Renal cortex interstitium (tissue), 11 donors: ENCODE data around the gene RAB28. TPM values are rescaled to one million over a fixed set of nuclear protein-coding genes. Genes with fewer than 3 reads are reported as not detected.

Experiments
- DNase-seq, 11 donors: peaks; one replicate each; pipeline ENCODE4 v3.0.0-alpha.2; 2013; ENCODE audit warnings: low read depth in 9 of 11, low spot score in 4 of 11; ENCODE audit errors: extremely low read depth in 1 of 11
- polyA plus RNA-seq, 3 donors: library from polyadenylated mRNA; unstranded; fragments of 120-200 nt; gene quantifications; one replicate each; pipeline ENCODE4 v1.2.1, GENCODE V29; 2013; ENCODE audit not compliant: insufficient read length in 3 of 3

The RAB28 gene
- polyA plus RNA-seq, 3 donors, result 30.0 to 35.3 (median 34.4) TPM

DNA sequence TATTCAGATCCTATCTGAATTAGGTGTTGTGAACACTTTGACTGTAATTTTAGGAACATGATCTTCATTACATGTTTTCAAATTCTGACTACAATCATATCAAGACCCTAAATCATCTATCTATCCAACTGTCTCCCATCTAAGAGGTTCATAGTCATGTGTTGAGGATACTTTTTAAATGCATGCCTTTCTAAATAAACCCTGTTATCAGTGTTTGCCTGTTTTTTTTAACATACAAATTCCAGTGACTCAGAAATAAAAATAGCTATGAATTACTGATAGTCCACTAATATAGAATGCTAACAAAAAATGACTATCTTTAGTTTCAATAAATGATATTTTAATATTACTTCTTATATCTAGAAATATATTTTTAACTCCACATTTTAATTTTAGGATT is 8.0 kb downstream of the RAB28 start:
- no peak for DNase-seq

DNA sequence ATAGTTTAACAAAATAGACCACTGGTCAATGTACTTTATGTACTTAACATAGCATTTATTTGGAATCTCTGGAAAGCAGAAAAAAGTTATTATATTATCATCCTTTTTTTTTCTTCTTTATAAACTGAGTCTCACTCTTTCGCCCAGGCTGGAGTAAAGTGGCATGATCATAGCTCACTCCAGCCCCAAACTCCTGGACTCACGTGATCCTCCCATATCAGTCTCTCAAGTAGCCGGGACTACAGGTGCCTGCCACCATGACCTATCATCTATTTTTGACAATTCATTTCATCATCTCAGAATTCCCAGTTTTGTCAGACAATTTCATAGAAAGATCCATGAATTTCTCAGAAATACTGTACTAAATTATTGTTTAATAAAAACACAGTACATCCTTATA is 12.7 kb downstream of the RAB28 start:
- DNase-seq, result no peak

DNA sequence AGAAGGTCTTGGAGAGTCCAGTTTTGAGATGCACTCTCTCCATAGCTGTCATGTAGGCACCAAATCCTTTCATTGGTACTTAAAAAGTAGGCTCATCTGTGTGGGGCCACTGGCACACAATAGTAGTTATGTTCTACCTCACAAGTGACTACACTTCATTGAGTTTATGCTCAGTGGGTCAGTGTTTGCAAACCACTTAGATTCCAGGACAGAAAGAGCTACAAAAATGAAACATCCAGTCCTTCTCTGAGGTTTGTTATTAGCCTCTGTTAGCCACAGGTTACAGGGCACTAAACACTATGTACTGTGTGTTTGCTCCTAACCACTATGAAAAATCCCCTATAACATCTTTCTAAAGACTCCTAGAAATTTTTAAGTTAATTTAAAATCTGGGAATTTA is 13.8 kb downstream of the RAB28 start:
- no peak for DNase-seq

DNA sequence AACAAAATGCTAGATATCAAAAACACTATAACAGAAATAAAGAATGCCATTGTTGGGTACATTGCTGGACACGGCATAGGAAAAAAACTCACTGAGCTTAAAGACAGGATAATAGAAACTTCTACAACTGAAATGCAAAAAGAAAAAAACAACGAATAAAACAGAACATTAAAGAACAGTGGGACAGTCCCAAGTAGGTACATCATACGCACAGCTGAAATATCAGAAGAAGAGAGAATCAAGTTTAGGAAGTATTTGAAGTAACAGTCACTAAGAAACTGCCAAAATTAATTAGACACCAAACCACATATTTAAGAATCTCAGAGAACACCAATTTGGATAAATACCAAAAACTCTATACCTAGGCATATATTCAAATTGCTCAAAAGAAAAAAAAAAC is 19.2 kb downstream of the RAB28 start:
- DNase-seq, result no peak

DNA sequence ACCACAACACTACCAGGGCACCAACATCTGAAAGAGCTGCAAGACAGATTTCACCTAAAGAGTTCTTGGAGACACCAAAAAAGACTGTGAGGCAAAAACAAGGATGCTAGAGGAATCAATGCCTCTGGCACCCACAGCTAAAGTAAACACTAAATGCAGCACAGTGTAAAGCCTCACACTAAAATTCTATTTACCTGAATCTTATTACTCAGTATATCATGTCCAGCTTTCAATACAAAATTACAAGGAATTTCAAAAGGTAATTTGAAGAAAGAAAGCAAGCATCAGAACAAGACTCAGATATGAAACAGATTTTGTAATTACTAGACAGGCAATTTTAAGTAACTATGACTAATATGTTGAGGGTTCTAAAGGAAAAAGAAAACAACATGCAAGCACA is 19.6 kb downstream of the RAB28 start:
- no peak for DNase-seq

- peak in 3 of 11 donors; percentile 32 to 43 (median 37) for DNase-seq
Observed at GRCh38 chr4:13461191-13461905, 22.8 kb downstream of the RAB28 start.

- no peak for DNase-seq
Observed at GRCh38 chr4:13455411-13455810, 28.7 kb downstream of the RAB28 start.

DNA sequence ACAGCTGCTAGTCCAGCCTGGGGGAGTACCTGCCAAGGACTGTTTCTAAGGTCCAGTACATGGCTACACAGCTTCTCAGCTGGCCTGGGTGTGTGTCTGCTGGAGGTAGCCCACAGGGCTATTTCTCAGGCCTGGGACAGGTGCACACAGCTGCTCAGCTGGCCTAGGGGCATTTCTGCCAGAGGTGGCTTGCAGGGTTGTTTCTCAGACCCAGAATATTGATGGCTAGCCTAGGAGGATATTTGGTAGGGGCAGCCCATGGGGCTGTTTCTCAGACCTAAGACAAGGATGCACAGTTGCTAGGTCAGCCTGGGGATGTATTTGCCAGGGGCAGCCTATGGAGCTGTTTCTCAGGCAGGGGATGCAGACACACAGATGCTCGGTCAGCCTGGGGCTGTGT is 29.4 kb downstream of the RAB28 start:
- no peak for DNase-seq

DNA sequence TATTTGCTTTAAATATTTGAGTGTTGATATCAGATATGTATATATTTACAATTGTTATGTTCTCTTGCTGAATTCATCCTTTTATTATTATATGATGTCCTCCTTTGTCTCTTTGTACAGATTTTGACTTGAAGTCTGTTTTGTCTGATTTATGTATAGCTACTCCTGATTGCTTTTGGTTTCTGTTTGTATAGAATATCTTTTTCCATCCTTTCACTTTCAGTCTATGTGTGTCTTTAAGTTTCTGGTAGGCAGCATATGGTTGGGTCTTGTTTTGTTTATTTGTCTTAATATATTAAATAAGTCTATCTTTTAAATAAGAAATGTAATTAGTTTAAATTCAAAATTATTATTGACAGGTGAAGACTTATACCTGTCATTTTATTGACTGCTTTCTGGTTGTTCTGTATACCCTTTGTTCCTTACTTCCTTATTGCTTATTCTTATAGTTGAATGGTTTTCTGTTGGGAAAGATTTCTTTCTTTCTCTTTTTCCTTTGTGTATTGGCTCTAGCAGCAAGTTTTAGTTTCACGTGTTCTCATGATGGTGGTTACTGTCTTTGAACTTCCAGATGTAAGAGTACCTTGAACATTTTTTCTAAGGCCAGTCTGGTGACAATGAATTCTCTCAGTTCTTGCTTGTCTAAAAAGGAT is 31.1 kb downstream of the RAB28 start:
- no peak for DNase-seq

GRCh38 chr4:13449590-13449989 is 34.5 kb downstream of the RAB28 start:
- no peak for DNase-seq

- no peak for DNase-seq
Observed at GRCh38 chr4:13445841-13446790, 38.0 kb downstream of the RAB28 start.

DNA sequence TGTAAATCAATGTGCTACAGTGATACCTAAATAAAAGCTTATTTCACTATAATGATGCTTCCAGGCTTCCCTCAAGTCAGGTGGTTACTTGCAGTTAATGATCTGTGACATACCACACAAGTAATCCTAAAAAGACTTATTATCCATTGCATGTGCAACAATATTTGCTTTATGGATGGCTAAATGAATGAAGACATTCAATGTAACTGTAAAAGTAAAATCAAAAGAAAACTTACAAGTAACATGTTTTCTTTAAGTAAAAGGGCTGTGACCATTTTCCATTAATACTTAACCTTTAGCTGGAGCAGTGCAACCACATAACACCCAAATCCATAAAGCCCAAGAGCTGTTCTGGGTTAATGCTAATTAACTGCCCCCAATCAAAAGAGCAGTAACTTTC is 42.6 kb downstream of the RAB28 start:
- DNase-seq, result no peak

GRCh38 chr4:13436962-13437361 is 47.2 kb downstream of the RAB28 start:
- DNase-seq, result no peak

DNA sequence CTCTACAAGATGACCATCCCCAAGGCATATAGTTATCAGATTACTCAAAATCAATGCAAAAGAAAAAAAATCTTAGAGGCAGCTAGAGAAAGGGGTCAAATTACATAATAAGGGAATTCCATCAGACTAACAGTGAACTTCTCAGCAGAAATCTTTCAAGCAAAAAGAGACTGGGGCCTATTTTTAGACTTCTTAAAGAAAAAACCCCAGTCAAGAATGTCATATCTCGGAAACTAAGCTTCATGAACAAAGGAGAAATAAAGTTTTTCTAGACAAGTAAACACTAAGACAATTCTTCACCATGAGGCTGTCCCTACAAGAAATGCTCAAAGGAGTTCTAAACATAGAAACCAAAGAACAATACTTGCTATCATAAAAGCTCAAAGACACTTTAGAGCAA is 51.7 kb downstream of the RAB28 start:
- no peak for DNase-seq

DNA sequence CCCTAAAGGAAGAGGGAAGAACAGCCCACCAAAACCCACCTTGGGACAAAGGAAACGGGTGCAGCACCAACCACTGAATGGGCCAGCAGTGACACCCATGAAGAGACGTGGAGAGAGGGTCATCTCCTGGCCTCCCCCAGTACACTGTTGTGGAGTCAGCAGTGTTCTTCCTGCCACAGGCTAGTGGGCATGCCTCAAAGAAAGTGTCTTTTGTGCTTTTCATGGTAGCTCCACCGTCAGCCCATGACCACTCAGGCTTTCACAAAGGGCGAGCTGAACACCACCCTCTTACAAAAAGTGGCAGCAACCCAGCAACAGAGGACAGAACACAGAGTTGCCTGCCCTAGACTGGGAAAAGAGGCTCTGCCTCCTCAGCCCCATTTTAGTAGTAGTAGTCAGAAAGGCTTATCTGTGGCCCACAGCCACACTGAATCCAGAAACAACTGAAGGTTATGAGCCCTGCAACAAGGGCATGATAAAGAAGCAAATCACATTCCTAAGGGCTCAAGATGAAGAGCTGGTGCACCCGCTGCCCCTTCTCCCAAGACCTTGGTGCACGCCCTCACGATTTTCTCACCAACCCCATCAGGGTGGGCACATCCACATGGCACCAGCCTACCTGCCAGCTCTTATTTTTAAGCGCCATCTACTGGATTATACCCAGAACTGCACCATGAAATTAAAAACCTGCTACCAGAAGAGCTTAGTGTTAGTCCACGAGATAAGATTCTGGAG is 53.1 kb downstream of the RAB28 start:
- DNase-seq, result no peak

DNA sequence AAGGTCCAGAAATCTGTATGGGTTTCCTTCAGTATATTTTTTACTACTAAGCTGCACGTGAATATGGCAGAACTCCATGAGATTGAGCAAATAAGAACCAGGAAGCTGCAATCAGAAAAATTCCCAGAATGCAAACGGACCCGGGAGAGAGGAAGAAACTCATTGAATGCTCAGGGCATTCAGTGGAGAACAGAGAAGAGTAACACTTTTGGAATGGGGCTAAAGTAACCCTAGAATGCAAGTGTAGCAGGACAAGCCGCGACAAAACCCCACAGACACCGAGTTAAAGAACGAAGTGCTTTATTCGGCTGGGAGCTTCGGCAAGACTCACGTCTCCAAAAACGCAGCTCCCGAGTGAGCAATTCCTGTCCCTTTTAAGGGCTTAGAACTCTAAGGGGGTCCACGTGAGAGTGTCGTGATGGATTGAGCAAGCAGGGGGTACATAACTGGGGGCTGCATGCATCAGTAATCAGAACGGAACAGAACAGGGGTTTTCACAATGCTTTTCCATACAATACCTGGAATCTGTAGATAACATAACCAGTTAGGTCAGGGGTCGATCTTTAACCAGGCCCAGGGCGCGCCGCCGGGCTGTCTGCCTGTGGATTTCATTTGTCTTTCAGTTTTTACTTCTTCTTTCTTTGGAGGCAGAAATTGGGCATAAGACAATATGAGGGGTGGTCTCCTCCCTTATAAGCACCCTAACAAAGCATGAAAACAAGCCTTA is 56.4 kb downstream of the RAB28 start:
- no peak for DNase-seq

- no peak for DNase-seq
Observed at GRCh38 chr4:13415068-13415785, 68.9 kb downstream of the RAB28 start.
